Brain microvascular endothelial cell (primary cell): ENCODE data around the gene GCNT1.

ENCODE experiments used
- DNase-seq: peaks from one replicate; pipeline ENCODE4 v3.0.0-alpha.2; 2020
- H3K27ac ChIP-seq: fragments of 250-450 bp; sonication (Bioruptor Pico); 2 replicates; pipeline ENCODE4 v1.5.1; 2020; ENCODE audit warnings: mild to moderate bottlenecking, moderate library complexity
- H3K27me3 ChIP-seq: fragments of 250-450 bp; sonication (Bioruptor Pico); replicated peaks from 2 replicates; pipeline ENCODE4 v1.5.1; 2020; ENCODE audit warnings: mild to moderate bottlenecking
- H3K36me3 ChIP-seq: fragments of 250-450 bp; sonication (Bioruptor Pico); replicated peaks from 2 replicates; pipeline ENCODE4 v1.5.1; 2020; ENCODE audit warnings: mild to moderate bottlenecking
- H3K4me3 ChIP-seq: 2 replicates; pipeline ENCODE4 v1.5.1; 2011; ENCODE audit warnings: low read depth, mild to moderate bottlenecking, control low read depth, low read length, moderate library complexity
- CTCF ChIP-seq: IDR thresholded peaks from 2 replicates; pipeline ENCODE4 v1.5.1; 2011; ENCODE audit warnings: low read depth, mild to moderate bottlenecking, moderate library complexity, low read length, control low read depth, inconsistent platforms; ENCODE audit errors: missing control alignments
- in situ Hi-C: cut with HindIII; loops from 2 replicates; pipeline ENCODE4 v1.10.0; 2017; ENCODE audit warnings: low sequenced_read_pairs, low pct_ligation_motif_present

The GCNT1 gene

GRCh38 chr9:76417394-76417793 lies 41.6 kb upstream of the GCNT1 start:
- Histone ChIP-seq H3K27me3 (no peaks in the 10 kb centered on the region), H3K36me3 (no peaks in the 10 kb centered on the region), H3K4me3 (no peak overlapping the region), H3K27ac (no peak overlapping the region)
- no peak for TF ChIP-seq CTCF
- in situ Hi-C loops: no loop called here
- DNase-seq: no peak

DNA sequence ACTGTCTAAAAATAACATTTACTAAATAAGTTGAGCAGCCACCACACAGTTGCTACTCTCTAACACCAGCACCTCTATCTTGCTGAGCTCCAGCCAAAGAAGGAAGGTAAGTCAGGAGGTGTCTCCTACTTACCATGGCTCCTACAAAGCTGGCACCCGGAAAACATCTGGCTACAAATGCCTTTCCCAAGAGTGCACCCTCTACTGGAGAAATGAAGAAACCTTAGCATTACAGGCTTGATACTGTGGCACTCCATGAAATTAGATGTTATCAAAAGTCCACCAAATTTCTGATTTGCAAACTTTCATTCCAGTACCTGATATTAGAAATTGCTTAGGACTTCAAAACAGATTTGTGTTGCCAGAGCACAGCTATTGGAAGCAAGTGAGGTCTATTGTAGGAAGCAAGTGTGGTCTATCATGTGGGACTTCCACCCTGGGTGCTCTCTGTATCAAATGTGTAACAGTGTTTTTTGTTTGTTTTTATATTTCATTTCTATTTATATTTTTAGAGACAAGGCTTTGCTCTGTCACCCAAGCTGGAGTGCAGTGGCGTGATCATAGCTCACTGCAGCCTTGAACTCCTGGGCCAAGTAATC lies 39.1 kb upstream of the GCNT1 start:
- TF ChIP-seq CTCF: peak; percentile 78
- no peak overlapping the region for H3K27ac ChIP-seq
- in situ Hi-C loops: no loop called here
- H3K4me3 ChIP-seq: no peak overlapping the region
- no peaks in the 10 kb centered on the region for H3K36me3 ChIP-seq
- no peak for DNase-seq
- H3K27me3 ChIP-seq: no peaks in the 10 kb centered on the region

- Histone ChIP-seq H3K4me3 (no peak overlapping the region), H3K27ac (no peak overlapping the region), H3K27me3 (no peaks in the 10 kb centered on the region), H3K36me3 (no peaks in the 10 kb centered on the region)
- in situ Hi-C loops: no loop called here
- TF ChIP-seq CTCF: no peak
- no peak for DNase-seq
Measured at GRCh38 chr9:76423216-76424177, 35.5 kb upstream of the GCNT1 start.

DNA sequence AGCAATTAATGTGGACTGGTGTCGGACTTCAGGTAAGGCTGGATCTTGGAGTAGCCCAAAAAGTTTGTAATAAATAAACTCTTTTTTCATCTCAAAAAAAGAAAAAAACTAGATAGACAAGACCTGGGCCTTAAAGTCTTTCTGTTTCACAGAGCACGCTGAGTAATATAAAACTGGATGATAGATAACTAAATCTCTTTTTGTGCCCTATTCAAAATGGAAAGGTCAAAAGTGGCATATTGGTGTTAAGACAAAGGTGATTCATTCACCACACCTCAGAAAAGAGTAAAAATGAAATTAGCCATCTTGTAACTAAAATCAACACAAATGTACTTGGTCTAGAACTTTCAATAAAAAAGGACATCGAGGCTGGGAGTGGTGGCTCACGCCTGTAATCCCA lies 34.5 kb upstream of the GCNT1 start:
- Histone ChIP-seq H3K4me3 (no peak overlapping the region), H3K27me3 (no peaks in the 10 kb centered on the region), H3K36me3 (no peaks in the 10 kb centered on the region), H3K27ac (no peak overlapping the region)
- in situ Hi-C loops: no loop called here
- TF ChIP-seq CTCF: no peak
- no peak for DNase-seq

GRCh38 chr9:76425677-76426453 lies 33.1 kb upstream of the GCNT1 start:
- in situ Hi-C loops: no loop called here
- Histone ChIP-seq H3K27ac (no peak overlapping the region), H3K27me3 (no peaks in the 10 kb centered on the region), H3K36me3 (no peaks in the 10 kb centered on the region), H3K4me3 (no peak overlapping the region)
- no peak for TF ChIP-seq CTCF
- DNase-seq: no peak
